NOMO-1 treated with DMSO at 0.1 percent for 48 hours (cell line): ENCODE results near the gene MRPL17.
"Not testable (repeated sequence)": the region's sequence is repeated elsewhere in the genome, so short reads cannot be mapped to it uniquely, and the experiment has no call there.

Experiments
- DNase-seq: peaks from one replicate; lab custom pipeline; 2025; ENCODE audit not compliant: unreplicated experiment; lab: John Stamatoyannopoulos, UW

Gene MRPL17

DNA sequence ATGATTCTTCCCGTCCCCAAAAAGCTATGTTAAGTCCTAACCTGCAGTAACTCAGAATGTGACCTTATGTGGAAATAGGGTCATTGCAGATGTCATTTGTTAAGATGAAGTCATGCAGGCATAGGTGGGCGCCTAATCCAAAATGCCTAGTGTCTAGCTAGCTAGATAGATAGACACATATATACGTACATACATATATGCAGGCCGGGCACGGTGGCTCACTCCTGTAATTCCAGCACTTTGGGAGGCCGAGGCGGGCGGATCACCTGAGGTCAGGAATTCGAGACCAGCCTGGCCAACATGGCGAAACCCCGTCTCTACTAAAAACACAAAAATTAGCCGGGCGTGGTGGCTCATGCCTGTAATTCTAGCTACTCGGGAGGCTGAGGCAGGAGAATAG lies 928 bp upstream of the MRPL17 start:
- not testable (repeated sequence) for DNase-seq

DNA sequence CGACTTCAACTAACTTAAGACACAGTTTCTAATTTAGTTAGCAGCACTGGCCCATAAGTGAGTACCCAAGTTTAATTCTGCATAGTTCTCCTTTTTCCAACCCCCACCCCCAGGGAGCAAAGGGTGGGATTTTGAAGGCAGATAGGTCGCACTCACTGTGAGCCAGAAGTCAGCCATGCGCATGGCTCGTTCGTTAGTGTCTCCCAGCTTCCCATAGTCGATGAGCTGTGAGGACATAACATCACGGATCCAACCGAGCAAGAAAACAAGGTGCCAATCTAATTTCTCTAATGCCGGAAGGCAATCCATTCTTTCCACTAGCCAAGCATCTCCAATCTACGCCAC lies 577 bp downstream of the MRPL17 start:
- peak; percentile 23 for DNase-seq

DNA sequence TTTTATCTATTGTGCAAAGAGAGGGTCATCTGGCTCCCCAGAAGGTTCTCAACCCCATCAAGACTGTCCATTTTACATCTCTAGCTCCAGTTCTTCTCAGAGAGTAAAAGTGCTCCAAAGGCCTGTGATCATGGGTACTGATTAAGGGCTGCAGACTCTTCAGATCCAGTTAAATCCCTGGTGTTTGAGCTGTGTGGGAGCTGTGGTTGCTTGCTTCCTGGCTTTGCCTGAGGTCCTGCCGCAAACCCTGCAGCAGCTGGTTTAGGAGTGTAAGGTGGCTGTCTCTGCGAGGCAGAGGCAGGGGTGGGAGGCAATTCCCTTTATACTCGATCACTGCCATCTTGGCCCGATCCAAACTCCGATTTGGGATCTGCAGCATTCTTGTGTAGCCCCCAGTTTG lies 1.2 kb downstream of the MRPL17 start:
- DNase-seq = no peak

DNA sequence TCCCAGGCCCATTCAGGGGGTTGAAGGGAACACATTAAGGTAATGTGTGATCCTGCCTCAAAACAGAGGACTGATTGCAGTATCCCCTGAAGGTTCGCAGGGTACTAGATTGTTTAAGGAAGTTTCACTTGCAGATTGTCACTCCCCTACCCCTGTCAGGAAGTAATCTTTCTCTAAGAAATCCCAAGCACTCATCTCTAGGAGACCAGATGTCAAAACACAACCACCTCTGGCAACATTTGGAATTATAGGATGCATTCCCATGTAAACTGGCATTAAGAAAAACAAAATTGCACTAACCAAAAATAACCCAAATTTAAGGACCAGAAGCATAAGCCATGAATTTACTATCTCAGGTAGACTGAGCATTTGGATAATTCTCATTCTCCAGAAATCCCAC lies 1.6 kb downstream of the MRPL17 start:
- DNase-seq = no peak

DNA sequence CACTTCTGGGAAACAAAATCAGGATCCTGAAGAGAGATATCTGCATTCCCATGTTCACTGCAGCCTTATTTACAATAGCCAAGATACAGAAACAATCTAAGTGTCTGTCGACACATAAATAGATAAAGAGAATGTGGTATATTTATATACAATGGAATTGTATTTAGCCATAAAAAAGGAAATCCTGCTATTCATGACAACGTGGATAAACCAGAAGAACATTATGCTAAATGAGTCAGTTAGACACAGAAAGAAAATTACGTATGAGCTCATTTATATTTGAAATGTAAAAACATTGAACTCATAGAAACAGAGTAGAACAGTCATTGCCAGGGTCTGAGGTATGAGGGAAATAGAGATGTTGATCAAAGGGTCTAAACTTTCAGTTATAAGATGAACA lies 6.1 kb downstream of the MRPL17 start:
- no peak for DNase-seq

DNA sequence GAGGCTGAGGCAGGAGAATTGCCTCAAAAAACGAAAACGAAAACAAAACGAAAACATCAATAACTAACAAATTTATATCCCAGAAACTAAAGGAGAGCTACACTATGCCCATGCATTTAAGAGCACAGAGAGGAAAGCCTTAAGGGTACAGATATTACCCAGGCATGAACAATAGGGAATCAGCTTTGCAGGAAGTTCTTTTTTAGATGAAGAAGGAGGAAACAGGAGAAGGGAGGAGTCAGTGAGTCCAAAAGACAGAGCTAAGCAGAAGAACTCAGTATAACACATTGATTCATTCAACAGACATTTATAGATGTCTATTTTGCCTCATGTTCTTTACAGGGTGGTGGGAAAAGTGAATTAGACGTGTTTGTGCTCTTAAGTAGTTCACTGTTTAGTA lies 8.3 kb downstream of the MRPL17 start:
- DNase-seq = no peak

DNA sequence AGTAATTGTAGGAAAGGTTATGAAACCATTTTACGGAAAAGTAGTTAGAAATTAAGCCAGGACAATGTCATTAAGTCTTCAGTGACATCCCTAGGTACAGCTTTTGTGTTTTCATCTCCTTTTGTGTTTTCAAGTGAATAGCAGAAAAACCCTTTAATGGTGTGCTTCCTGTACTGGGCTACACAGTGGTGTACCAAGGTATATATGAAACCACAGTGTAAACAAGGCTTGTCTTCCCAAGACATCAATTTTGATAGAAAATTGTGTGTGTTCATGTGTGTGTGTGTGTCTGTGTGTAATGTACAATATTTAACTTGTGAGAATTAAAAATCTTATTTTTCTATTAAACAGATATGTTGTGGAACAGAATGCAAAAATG lies 8.9 kb downstream of the MRPL17 start:
- no peak for DNase-seq

DNA sequence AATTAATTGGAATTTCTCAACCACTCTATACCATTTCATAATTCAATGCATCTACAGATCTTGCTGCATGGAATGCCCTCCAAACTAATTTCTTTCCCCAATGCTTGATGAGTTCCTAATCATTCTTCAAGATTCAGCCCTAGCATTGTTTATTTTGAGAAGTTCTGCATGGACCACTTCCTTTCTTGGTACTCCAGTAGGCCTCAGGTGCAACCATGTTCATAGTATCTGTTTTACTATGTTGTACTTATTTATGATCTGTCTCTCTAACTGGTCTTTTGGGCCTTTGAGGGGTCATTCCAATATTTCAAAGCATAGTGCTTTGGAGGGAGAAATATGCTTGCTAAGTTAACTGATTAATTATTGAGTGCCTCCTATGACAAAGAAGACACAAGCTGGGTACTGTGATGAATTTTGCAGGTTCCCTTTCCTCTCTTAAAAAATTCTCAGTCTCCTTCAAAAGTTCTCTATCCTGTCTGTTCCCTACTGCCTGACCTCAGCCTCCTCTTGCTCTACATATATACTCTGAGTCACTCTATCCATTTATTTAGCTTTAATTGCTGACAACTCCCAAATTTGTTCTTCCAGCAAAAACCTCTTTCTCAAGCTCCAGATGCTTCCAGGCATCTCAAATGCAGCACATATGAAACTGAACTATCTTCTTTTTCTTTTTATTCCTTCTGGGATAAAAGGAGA lies 9.5 kb downstream of the MRPL17 start:
- no peak for DNase-seq

DNA sequence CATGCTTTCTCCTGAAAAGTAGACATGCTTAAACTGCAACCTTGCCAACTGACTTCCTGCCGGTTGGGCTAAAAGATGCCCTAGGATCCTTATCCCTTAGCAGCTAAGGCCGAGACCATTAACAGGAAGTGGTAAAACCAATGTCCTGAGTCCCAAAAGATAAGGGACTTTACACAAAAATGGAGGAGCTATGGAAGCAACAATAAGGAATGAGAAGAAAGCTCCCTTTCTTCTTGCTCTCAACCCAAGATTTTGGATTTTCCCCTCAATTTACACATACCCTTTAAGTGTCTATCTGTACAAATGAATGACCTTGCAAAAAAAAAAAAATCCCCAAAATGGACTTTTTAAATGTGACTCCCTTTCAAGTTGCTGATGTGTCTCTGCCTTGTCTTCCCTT lies 11.1 kb downstream of the MRPL17 start:
- no peak for DNase-seq

DNA sequence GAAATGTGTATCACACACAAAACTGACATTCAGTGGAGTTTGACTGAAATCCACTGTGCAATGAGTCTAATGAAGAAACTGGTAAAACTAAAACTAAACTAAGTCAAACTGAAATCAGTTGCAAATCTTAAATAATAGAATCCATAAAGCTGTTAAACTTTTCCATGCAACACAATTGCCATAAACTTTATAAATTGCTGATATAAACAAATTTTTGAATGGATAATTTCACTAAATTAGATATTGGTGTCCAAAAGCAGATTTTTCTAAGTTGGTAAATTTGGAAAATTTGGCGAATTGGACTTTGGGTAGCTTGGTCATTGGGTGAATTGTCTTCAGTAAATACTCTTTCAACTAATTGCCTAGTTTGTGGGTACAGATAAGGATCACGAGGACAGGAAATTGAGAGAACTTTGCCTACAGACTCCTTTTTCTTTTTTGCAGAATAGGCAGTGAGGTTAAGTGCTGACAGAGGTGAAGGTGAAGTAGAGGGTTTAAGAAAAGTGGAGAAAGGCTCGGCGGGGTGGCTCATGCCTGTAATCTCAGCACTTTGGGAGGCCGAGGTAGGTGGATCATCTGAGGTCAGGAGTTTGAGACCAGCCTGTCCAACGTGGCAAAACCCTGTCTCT lies 12.8 kb downstream of the MRPL17 start:
- DNase-seq = no peak

DNA sequence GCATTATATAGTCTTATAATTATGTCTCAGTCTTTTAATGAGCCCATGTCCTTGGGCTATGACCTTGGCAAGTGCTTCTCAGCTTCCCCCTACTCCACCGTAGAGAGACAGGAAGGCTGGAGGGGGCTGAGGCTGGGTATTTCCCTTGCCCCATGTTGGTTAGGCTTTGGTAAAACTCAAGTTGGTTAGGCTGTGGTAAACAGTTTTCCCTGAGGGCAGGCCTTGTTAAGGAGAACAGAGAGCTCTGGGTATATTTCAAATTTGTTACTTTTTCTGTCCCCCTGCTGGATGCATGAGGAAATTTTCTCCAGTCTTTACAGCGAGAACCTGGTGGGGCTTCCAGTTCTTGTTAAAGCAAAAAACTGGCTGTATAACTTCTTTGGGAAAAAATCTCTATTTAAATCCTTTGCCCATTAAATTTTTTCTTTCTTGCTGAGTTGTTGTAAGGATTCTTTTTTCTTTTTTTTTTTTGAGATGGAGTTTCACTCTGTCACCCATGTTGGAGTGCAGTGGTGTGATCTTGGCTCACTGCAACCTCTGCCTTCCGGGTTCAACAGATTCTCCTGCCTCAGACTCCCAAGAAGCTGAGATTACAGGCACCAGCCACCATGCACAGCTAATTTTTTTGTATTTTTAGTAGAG lies 15.3 kb downstream of the MRPL17 start:
- DNase-seq = peak; percentile 15

DNA sequence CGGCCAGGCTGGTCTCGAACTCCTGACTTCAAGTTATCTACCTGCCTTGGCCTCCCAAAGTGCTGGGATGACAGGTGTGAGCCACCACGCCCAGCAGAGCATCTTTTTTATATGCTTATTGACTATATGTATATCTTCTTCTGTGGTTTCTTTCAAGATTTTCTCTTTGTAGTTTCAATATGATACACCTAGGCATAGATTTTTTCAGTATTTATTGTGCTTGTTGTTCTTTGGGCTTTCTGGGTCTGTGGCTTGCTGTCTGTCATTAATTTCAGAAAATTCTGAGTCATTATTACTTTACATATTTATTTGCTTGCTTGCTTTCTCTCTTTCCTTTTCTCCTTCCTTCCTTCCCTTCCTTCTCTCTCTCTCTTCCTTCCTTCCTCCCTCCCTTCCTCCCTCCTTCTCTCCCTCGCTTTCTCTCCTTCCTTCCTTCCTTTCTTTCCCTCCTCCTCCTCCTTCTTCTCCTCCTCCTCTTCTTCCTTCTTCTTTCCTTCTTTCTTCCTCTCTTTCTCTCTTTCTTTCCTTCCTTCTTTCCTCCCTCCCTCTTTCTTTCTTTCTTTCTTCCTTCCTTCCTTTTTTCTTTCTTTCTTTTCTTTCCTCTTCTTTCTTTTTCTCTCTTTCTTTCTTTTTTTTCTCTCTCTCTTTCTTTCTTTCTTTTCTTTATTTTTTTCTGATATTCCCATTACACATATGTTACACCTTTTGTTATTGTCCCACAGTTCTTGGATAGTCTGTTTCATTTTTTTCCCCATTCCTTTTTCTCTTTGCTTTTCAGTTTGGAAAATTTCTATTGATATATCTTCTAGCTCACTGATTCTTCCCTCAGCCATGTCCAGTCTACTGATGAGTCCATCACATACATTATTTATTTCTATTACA lies 16.6 kb downstream of the MRPL17 start:
- no peak for DNase-seq

DNA sequence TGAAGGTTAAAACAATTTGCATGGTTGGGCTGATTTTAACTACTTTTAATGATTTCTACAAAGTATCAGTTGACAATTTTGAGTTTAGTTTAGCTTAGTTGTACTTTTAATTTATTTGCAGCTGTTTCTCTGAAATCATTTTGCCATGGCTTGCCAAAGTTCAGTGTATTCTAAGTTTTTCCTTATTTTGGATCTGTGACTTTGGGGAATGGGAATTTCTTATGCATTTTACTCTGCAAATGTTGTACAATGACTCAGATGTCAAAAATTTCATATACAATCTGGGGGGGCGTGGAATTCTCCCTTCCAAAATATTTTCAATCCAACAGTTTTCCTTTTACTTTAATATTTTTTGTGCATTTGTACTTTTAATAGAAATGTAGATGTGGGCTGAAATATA lies 18.6 kb downstream of the MRPL17 start:
- no peak for DNase-seq

DNA sequence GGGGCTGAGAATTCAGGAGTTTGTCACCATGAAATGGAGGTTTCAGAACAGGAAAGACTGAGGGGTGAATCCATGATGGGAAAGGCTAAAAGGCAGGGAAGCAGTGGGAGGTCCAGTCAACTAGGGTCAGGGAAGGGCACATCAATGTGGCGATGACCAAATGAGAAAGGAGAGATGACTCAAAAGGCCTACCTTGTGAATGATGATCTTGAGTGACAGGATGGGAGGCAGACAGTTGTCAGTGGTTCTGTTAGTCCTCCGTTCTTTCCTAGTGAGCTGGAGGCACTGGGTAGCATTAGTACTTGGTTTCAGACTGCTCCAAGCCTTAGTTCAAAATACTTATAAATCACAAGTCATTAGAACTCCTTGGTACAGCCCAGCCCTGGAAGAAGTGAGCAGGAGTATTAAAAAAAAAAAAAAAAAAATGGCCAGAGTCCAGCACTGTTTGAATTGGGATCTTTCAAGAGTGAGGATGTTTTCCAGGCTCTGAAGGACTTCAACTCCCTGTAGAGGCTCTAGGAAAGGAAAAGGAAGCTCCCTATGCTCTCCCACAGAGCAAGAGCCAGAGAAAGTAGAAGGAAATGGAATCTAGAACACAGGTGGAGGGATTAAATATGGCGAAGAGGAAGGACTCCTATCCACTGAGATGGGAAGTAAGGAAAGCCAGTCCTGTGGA lies 19.2 kb downstream of the MRPL17 start:
- no peak for DNase-seq

DNA sequence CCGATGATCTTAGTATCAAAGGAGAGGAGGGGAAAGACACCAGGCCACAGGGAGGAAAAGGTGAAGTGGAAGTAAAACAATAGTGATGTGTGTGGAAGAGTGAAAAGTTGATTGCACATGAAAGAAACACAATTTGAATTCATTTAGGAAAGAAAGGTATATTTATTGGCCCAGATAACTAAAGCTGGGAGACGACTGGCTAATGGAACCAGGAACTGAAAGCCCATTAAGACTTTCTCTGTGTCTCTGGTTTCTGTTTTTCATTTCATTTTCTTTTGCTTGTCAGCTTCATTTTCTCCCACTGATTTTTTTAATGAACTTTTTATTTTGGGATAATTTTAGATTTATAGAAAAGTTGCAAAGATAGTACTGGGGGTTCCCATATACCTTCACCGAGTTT lies 22.4 kb downstream of the MRPL17 start:
- DNase-seq = no peak

DNA sequence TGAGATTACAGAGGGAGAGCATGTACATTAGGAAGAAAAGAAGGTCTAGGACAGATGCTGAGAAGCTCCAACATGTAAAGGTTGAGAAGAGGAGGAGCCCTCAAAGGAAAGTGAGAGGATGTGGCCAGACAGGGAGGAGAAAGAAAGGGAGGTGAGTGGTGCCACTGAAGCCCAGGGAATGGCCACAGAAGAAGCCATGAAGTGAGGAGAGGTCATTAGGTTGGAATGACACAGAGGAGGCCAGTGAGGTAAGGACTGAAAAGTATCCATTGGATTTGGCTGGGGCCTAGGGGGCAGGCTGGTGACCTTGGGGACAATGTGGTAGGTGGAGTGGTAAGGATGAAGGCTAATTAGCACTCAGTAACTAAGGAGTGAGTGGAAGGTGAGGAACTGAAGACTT lies 24.5 kb downstream of the MRPL17 start:
- DNase-seq = no peak

DNA sequence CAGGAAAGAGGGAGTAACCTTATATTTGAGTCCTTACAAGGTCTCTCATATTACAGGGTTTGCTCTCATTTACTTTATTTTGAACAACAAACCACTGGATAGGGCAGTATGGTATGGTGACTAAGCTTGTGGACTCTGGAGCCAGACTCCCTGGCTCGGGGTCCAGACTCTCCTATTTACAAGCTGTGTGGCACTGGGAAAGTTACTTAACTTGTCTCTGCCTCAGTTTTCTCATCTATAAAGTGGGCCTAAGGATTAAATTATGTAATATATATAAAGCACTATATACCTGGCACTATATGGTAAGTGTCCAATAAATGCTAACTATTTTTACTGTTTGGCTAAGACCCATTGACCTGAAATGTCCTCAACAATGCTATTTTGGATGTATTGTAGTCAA lies 25.8 kb downstream of the MRPL17 start:
- DNase-seq = no peak

DNA sequence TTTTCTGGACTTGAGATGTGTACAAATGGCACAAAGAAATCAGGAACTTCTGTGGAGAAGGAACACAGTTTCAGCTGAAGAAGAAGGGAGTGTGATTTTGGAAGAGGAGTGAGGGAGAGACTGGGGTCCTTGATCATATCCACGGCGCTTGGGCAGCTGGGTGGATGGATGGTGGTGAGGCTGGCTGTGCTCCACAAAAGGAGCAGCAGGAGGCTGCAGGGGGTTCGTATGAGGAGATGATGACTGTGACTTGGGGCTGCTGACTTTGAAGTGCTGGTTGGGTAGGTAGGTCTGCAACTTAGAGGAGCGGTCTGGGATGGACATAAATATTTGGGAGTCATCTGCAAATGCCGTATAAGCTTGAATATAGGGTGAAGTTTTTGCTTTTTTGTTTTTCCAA lies 26.2 kb downstream of the MRPL17 start:
- DNase-seq = no peak

DNA sequence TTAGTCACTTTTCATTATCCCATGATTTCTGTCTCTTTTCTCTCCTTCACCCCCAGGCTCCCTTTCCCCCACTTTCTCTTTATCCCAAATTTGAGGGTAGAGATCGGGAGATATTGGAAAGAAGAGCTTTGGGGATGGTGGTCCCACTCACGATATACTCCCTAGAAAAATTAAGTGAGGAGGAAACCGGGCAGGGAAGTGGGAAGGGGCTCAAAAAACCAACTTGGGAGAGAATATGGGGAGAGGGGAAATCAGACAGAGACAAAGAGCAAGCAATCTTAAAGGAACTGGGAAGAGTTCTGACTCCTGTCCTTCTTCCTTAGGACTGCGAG lies 26.6 kb downstream of the MRPL17 start:
- no peak for DNase-seq

DNA sequence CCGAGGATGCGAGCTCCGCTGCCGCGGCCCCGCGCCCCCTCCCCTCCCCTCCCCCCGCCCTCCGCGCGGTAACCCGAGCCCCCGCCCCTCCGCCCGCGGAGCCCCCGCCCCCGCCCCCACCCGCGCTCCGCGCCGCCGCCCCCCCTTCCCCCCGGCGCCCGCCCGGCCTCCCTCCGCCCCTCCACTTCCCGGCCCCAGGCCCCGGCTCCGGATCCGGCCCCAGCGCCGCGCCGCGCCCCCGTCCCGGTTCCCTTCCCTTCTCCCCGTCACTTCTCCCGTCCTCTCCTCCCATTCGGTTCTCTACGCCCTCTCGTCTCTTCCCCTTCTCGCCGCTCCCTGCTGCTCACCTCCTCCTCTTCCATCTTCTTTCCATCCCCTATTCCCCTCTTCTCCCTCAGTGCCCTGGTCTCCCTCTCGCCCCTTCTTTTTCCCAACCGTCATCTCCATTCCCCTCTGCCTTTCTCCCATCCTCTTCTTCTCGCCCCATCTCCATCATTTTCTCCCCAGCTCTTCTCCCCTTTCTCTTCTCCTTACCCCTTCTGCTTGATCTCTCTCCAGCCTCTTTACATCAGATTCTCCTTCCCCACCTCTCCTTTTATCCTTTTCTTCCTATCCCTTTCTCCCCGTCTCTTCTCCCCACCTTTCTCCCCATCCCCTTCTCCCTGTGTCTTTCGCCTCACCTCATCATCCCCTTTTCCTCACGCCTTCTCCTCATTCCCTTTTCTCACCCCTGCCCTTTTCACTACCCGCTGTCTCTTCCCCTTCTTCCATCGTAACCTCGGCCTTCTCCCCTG lies 27.2 kb downstream of the MRPL17 start, which contains the start of gene DCHS1:
DCHS1 (minus strand) TSS at position 20 of the 794 bp plus-strand sequence. CDS start 14,196 bp downstream, outside the sequence.
- no peak for DNase-seq
